ENCODE measurements around the gene UBAP1L.

- TF ChIP-seq, protein P1, sequence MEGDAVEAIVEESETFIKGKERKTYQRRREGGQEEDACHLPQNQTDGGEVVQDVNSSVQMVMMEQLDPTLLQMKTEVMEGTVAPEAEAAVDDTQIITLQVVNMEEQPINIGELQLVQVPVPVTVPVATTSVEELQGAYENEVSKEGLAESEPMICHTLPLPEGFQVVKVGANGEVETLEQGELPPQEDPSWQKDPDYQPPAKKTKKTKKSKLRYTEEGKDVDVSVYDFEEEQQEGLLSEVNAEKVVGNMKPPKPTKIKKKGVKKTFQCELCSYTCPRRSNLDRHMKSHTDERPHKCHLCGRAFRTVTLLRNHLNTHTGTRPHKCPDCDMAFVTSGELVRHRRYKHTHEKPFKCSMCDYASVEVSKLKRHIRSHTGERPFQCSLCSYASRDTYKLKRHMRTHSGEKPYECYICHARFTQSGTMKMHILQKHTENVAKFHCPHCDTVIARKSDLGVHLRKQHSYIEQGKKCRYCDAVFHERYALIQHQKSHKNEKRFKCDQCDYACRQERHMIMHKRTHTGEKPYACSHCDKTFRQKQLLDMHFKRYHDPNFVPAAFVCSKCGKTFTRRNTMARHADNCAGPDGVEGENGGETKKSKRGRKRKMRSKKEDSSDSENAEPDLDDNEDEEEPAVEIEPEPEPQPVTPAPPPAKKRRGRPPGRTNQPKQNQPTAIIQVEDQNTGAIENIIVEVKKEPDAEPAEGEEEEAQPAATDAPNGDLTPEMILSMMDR (optimal IDR thresholded peaks at IDR 0.05 in 1 of 3, IDR thresholded peaks at IDR 0.05 in 1 of 3, conservative IDR thresholded peaks at IDR 0.05 in 1 of 3; ENCODE audit: extremely low read depth in 1 of 3, insufficient read depth in 2 of 3, low read length in 3 of 3): no peak
- no peak for TF ChIP-seq EZH2 (IDR thresholded peaks at IDR 0.05; ENCODE audit: low read length)
These were observed 58.9 kb downstream of the UBAP1L start for GRCh38 chr15:65056106-65056505.

Measured in keratinocyte (primary cell).